Mucosa of stomach (tissue), 1 donor: ENCODE results near the gene PHC2.

Experiments
- H3K27me3 ChIP-seq: one replicate; pipeline ENCODE4 v1.7.0; 2013; ENCODE audit warnings: mild to moderate bottlenecking, low read length; ENCODE audit not compliant: control insufficient read depth, insufficient read depth
- H3K36me3 ChIP-seq: one replicate; pipeline ENCODE4 v1.7.0; 2013; ENCODE audit warnings: low read length; ENCODE audit not compliant: control insufficient read depth, insufficient read depth
- H3K4me1 ChIP-seq: one replicate; pipeline ENCODE4 v1.7.0; 2013; ENCODE audit warnings: mild to moderate bottlenecking, low read length; ENCODE audit not compliant: control insufficient read depth, insufficient read depth
- H3K4me3 ChIP-seq: one replicate; pipeline ENCODE4 v1.7.0; 2013; ENCODE audit warnings: low read length
- H3K9ac ChIP-seq: one replicate; pipeline ENCODE4 v1.7.0; 2013; ENCODE audit warnings: mild to moderate bottlenecking, low read length, moderate library complexity
- H3K9me3 ChIP-seq: one replicate; pipeline ENCODE4 v1.7.0; 2013; ENCODE audit warnings: mild to moderate bottlenecking, low read length, moderate library complexity; ENCODE audit not compliant: control insufficient read depth
- donor health status: Pancreatic carcinoma.

Gene PHC2

DNA sequence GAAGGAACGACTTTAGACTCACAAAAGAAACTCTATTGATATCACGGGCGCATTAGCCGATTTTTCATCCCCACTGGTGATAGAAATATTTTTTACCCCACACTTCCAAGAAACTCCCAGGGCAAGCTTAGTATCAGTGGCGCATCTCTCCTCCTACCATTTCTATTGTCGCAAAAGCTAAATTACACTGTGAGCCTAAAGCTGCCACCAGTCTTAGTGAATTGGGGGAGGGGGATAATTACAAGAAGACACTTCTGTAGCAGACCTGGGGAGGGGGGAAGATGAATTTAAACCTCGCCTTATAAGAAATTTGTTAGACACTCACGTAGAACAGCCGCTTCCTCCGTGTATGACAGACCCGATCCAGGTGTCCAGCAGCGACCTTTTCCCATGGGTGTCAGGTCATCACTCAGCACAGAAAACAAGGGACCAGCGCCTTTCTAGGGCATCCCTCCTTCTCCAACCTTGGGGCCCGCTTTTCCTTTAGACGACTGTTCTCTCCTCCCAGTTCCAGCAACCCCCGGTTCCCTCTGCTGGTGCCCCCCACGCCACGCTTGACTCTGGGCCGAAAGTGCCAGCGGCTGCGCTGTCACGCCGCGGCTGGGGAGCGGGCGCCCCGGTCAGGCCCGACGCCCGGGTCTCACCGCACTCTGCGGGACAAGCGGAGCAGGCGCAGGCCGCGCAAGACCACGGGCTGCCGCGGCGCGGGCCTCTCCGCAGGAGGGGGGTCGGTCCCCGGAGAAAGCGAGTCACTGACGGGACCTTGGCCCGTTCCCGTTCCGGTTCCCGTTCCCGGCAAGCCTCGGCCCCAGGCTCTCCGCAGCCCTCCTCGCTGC lies 821 bp downstream of the PHC2 start:
- peaks cover 8% of the 10 kb centered on the region for H3K4me1 ChIP-seq

DNA sequence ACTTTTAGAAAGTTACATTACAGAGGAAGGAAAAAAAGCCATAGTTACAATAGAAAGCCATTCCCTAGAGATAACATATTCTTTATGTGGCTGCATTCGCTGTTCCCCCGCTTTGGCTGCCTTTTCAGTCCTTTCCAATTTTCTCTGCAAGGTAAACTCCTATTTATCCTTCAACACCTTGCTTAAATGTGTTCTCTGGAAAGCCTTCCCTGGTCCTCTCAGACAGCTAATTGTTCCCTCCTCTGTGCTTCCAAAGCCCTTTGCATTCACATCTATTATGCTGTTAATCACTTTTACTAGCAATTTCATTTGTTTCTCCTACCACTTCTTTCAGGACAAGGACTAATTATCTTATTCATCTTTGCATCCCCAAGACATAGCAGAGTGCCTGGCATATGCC lies 1.6 kb downstream of the PHC2 start:
- H3K27me3 ChIP-seq, result peaks cover 4% of the 10 kb centered on the region
- no peaks in the 10 kb centered on the region for H3K36me3 ChIP-seq
- peak overlapping the region; percentile 46 for H3K9ac ChIP-seq
- H3K4me3 ChIP-seq, result no peak overlapping the region
- peaks cover 8% of the 10 kb centered on the region for H3K4me1 ChIP-seq
- H3K9me3 ChIP-seq, result no peaks in the 10 kb centered on the region

More for the DNA sequence above, 821 bp downstream of the PHC2 start:
- no peaks in the 10 kb centered on the region for H3K36me3 ChIP-seq
- peak overlapping the region; percentile 46 for H3K9ac ChIP-seq
- H3K27me3 ChIP-seq, result peaks cover 4% of the 10 kb centered on the region
- no peak overlapping the region for H3K4me3 ChIP-seq
- no peaks in the 10 kb centered on the region for H3K9me3 ChIP-seq

DNA sequence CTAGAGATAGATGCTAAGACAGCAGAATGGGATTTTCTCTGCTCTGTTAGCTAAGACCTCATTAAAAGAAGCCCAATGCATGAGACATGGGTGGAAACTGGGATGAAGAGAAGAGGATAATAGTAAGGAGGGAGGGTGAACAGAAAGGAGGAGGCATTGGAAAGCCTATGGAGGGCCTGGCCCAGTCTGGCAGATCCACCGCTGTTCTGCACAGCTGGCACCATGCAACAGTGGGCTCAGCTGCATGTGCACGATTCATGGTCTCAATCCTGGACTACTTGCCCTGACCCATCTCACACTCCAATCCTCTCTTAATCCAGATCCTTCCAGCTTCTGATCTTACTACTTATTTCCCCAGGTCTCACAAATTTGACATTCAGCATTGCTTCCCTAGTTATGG lies 2.2 kb downstream of the PHC2 start:
- Histone ChIP-seq H3K9ac (no peak overlapping the region), H3K27me3 (peaks cover 4% of the 10 kb centered on the region), H3K9me3 (no peaks in the 10 kb centered on the region), H3K4me3 (no peak overlapping the region), H3K36me3 (no peaks in the 10 kb centered on the region), H3K4me1 (peaks cover 8% of the 10 kb centered on the region)

DNA sequence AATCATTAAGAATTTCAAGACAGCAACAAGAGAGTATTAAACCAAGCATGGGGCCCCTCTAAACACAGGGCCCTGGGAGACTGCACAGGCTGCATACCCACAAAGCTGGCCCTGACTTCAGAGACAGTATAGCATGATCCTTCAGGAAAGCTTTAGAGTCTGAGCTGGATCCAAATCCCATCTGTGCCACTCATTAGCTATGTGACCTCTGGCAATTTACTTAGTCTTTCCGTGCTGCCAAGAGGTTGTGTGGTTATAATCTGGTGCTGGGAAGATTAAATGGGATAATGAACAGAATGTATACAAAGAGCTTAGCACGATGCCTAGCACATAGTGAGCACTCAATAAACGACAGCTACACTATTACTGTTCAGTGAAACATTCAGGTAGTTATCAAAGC lies 4.0 kb downstream of the PHC2 start:
- H3K4me1 ChIP-seq, result peaks cover 8% of the 10 kb centered on the region
- H3K4me3 ChIP-seq, result no peak overlapping the region
- no peak overlapping the region for H3K9ac ChIP-seq
- H3K36me3 ChIP-seq, result no peaks in the 10 kb centered on the region
- H3K9me3 ChIP-seq, result no peaks in the 10 kb centered on the region
- peaks cover 4% of the 10 kb centered on the region for H3K27me3 ChIP-seq

DNA sequence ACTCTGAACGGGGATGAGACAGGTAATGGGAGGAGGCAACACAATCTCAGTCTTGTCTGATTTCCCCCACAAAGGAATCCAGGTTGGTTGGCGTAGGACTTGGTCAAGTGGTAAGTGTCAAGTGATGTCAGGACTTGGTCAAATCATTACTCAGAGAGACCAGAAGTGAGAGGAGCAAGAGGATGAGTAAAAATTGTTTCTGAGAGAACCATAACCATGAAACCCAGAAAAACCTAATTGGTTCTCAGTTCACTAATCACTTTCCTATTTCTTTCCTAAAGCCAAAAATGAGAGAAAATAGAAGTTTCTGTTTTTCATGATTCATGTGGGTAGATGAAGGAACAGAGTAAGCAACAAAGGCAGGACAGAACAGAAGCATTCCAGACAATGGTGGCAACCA lies 5.0 kb downstream of the PHC2 start:
- no peaks in the 10 kb centered on the region for H3K36me3 ChIP-seq
- peaks cover 8% of the 10 kb centered on the region for H3K4me1 ChIP-seq
- no peak overlapping the region for H3K4me3 ChIP-seq
- peaks cover 4% of the 10 kb centered on the region for H3K27me3 ChIP-seq
- no peaks in the 10 kb centered on the region for H3K9me3 ChIP-seq
- no peak overlapping the region for H3K9ac ChIP-seq

GRCh38 chr1:33424610-33425009 lies 6.3 kb downstream of the PHC2 start:
- Histone ChIP-seq H3K9ac (no peak overlapping the region), H3K4me3 (no peak overlapping the region), H3K9me3 (no peaks in the 10 kb centered on the region), H3K36me3 (no peaks in the 10 kb centered on the region), H3K27me3 (peaks cover 4% of the 10 kb centered on the region), H3K4me1 (peaks cover 3% of the 10 kb centered on the region)

DNA sequence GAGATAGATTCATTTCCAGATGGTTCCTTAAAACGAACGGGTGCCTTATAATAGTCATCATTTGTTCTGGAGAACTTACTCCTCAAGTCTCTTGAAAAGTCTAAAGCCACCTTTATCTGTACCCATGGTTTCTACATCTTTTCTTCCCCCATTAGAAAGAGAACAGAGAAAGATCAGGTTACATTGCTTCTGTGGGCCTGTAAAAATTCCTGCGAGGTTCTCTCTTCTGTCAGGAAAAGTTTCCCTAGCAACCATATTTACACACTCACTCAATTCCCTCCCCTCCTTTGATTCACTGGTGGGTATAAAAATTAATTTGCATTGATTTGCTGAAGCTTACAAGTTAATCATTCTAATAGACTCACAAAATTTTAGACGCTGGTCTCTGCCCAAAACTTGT lies 6.7 kb downstream of the PHC2 start:
- H3K36me3 ChIP-seq, result no peaks in the 10 kb centered on the region
- H3K4me3 ChIP-seq, result no peak overlapping the region
- H3K9ac ChIP-seq, result no peak overlapping the region
- H3K4me1 ChIP-seq, result no peaks in the 10 kb centered on the region
- peaks cover 1% of the 10 kb centered on the region for H3K27me3 ChIP-seq
- no peaks in the 10 kb centered on the region for H3K9me3 ChIP-seq

GRCh38 chr1:33420870-33421775 lies 9.8 kb downstream of the PHC2 start:
- Histone ChIP-seq H3K4me3 (no peak overlapping the region), H3K4me1 (no peaks in the 10 kb centered on the region), H3K9ac (no peak overlapping the region), H3K36me3 (no peaks in the 10 kb centered on the region), H3K27me3 (no peaks in the 10 kb centered on the region), H3K9me3 (no peaks in the 10 kb centered on the region)

DNA sequence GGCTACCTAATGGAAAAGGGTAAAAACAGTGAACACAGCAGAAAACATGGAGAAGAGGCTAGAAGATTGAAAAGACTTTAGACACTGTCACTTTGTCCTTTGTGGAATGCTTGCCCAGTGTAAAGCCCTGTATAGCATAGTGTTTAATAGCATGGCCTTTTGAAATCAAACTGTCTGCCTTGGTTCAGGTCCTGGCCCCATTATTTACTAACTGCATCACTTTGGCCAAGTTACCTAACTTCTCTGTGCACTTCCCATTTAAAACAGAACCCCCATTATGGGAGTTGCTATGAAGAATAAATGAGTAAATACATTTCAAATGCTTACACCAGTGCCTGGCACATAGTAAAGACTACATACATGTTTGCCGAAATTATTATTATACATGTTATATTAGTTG lies 12.1 kb downstream of the PHC2 start:
- H3K27me3 ChIP-seq, result no peaks in the 10 kb centered on the region
- H3K9me3 ChIP-seq, result no peaks in the 10 kb centered on the region
- H3K4me1 ChIP-seq, result no peaks in the 10 kb centered on the region
- H3K4me3 ChIP-seq, result no peak overlapping the region
- no peaks in the 10 kb centered on the region for H3K36me3 ChIP-seq
- no peak overlapping the region for H3K9ac ChIP-seq

DNA sequence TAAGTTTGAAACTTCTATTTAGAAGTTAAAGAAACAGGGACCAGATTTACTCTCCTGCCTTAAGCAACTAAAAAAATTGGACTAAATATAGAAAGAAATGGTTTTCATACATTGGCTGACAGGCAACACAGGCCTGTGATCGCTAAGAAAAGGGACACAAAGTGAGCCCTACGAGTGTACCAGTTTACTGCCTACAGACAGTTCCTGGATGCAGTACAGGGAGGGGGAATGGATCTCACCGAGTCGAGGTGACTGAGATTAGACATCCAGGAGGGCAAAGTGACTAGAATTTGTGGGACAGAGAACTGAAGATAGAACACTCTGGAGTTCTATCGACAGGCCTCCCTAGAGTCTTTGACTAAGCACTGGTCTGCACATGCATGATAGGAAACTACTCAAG lies 16.0 kb downstream of the PHC2 start:
- no peaks in the 10 kb centered on the region for H3K36me3 ChIP-seq
- H3K4me3 ChIP-seq, result no peak overlapping the region
- H3K9me3 ChIP-seq, result no peaks in the 10 kb centered on the region
- H3K27me3 ChIP-seq, result no peaks in the 10 kb centered on the region
- H3K4me1 ChIP-seq, result no peaks in the 10 kb centered on the region
- no peak overlapping the region for H3K9ac ChIP-seq

DNA sequence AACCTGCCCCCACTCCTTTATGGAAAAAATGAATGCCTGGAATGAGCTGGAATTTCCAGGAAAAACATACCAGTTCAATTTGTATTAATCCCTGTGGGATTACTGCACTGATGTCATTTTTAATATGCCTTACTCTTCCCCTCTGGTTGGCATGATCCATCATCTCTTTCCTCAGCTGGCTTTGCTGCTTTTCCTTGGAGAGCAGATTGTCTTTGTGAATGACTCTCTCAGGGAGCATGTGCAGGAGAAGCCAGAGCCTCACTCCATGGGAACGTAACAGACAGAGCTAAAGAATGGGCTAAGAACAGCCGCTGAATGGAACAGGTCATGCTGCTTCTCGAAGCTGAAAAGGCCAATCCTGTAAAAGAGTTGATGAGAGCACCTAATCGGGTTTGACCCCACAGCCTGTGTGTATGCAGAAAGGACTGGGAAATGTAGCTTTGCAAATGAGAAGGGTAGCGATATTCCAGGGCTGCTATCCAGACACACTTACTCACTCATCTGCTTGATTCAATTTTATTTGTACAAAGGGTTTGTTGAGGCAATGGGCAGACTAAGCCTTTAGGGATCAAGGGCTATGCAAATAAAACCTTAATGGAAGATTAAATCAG lies 20.7 kb downstream of the PHC2 start:
- Histone ChIP-seq H3K9me3 (no peaks in the 10 kb centered on the region), H3K4me3 (no peak overlapping the region), H3K4me1 (no peaks in the 10 kb centered on the region), H3K9ac (no peak overlapping the region), H3K36me3 (no peaks in the 10 kb centered on the region), H3K27me3 (no peaks in the 10 kb centered on the region)

DNA sequence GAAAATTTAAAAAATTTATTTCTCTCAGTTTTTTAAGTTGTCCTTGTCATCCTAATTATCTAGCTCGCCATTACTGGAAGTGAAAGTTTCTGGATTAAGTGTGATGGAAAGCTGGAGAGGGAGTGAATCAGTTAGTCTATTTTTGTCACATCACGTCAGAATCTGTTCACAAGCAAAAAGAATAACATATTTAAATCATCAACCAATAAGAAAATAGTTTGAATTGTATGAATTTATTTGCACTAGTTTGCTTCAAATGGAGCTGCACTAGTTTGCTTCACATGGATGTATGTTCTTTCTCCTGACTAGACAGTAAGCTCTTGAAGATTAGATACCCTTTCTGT lies 22.8 kb downstream of the PHC2 start:
- H3K27me3 ChIP-seq, result no peaks in the 10 kb centered on the region
- H3K4me1 ChIP-seq, result no peaks in the 10 kb centered on the region
- no peaks in the 10 kb centered on the region for H3K9me3 ChIP-seq
- no peak overlapping the region for H3K9ac ChIP-seq
- H3K4me3 ChIP-seq, result no peak overlapping the region
- H3K36me3 ChIP-seq, result no peaks in the 10 kb centered on the region
